ENCODE results near the gene TPRN.
A peak's percentile ranks its signal among the peaks of the same experiment; 100 is the strongest.

TPRN gene

GRCh38 chr9:137152844-137153405, 47.6 kb downstream of the TPRN start:
- H3K27me3 ChIP-seq: no peaks in the 10 kb centered on the region
- TF ChIP-seq CTCF (IDR thresholded peaks at IDR 0.05; ENCODE audit: low read depth, low read length): no peak
- H3K4me3 ChIP-seq (ENCODE audit: low read depth, low read length): no peak overlapping the region
- no peaks in the 10 kb centered on the region for H3K36me3 ChIP-seq
- no peaks in the 10 kb centered on the region for H3K9me3 ChIP-seq
- no peak for DNase-seq
- H3K4me1 ChIP-seq: peaks cover 9% of the 10 kb centered on the region

DNA sequence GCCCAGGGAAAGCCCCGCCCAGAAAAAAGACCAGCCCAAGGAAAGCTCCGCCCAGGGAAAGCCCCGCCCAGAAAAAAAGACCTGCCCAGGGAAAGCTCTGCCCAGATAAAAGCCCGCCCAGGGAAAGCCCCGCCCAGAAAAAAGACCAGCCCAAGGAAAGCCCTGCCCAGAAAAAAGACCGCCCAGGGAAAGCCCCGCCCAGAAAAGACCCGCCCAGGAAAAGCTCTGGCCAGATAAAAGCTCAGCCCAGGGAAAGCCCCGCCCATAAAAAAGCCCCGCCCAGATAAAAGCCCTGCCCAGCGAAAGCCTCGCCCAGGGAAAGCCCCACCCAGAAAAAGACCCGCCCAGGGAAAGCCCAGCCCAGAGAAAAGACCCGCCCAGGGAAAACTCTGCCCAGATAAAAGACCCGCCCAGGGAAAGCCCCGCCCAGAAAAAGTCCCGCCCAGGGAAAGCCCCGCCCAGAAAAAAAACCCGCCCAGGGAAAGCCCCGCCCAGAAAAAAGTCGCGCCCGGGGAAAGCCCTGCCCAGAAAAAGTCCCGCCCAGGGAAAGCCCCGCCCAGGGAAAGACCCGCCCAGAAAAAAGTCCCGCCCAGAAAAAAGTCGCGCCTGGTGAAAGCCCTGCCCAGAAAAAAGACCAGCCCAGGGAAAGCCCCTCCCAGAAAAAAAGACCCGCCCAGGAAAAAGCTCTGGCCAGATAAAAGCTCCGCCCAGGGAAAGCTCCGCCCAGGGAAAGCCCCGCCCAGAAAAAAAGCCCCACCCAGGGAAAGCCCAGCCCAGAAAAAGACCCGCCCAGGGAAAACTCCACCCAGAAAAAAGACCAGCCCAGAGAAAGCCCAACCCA, 49.7 kb downstream of the TPRN start:
- Histone ChIP-seq H3K27me3 (no peaks in the 10 kb centered on the region), H3K4me1 (peaks cover 9% of the 10 kb centered on the region), H3K9me3 (no peaks in the 10 kb centered on the region), H3K4me3 (ENCODE audit: low read depth, low read length) (no peak overlapping the region), H3K36me3 (no peaks in the 10 kb centered on the region)
- peak; percentile 98 for DNase-seq
- TF ChIP-seq CTCF (IDR thresholded peaks at IDR 0.05; ENCODE audit: low read depth, low read length): no peak

GRCh38 chr9:137149942-137150616, 50.5 kb downstream of the TPRN start:
- Histone ChIP-seq H3K4me1 (peaks cover 9% of the 10 kb centered on the region), H3K27me3 (no peaks in the 10 kb centered on the region), H3K4me3 (ENCODE audit: low read depth, low read length) (peak overlapping the region; percentile 6; the same call in 1 of the 2 replicates), H3K9me3 (no peaks in the 10 kb centered on the region), H3K36me3 (no peaks in the 10 kb centered on the region)
- TF ChIP-seq CTCF (IDR thresholded peaks at IDR 0.05; ENCODE audit: low read depth, low read length): no peak
- peak; percentile 98 for DNase-seq

- H3K4me1 ChIP-seq: peaks cover 9% of the 10 kb centered on the region
- no peaks in the 10 kb centered on the region for H3K36me3 ChIP-seq
- TF ChIP-seq CTCF (IDR thresholded peaks at IDR 0.05; ENCODE audit: low read depth, low read length): no peak
- H3K4me3 ChIP-seq (ENCODE audit: low read depth, low read length): no peak overlapping the region
- peak; percentile 8 for DNase-seq
- no peaks in the 10 kb centered on the region for H3K9me3 ChIP-seq
- no peaks in the 10 kb centered on the region for H3K27me3 ChIP-seq
Measured at GRCh38 chr9:137149363-137149762, 51.2 kb downstream of the TPRN start.

DNA sequence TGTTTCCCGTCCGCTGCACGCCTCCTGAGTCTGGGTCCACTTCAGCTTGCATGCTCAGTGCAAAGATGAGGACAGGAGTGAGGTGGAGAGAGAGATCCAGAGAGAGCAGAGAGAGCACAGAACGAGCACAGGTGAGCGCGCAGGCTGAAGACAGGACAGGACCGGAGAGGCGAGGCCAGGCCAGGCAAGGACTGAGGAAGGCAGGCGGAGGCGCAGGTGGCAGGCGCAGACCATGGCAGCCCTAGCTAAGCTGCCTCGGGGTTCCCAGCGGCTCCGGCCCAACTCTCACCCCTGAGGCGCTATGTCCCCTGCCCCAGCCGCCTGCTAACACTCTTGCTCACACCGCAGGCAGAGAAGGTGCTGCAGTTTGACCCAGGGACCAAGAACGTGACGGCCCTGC, 51.9 kb downstream of the TPRN start:
- peak; percentile 11 for DNase-seq
- no peak for TF ChIP-seq CTCF (IDR thresholded peaks at IDR 0.05; ENCODE audit: low read depth, low read length)
- peaks cover 9% of the 10 kb centered on the region for H3K4me1 ChIP-seq
- H3K27me3 ChIP-seq: no peaks in the 10 kb centered on the region
- H3K36me3 ChIP-seq: no peaks in the 10 kb centered on the region
- H3K9me3 ChIP-seq: no peaks in the 10 kb centered on the region
- no peak overlapping the region for H3K4me3 ChIP-seq (ENCODE audit: low read depth, low read length)

All from BE2C (cell line).